Measurements from ENCODE around the gene SMAP1.
A peak's percentile ranks its signal among the peaks of the same experiment; 100 is the strongest.

SMAP1 gene

GRCh38 chr6:70667711-70668498 is at the start of gene SMAP1:
TSS of gene SMAP1 (plus strand) at chr6:70667883. CDS start at chr6:70668024, 141 bp downstream.
- Histone ChIP-seq H3K4me1 (ENCODE audit: control insufficient read depth, insufficient read depth, low read length) (peaks cover 4% of the 10 kb centered on the region), H3K9me3 (ENCODE audit: control insufficient read depth, insufficient read depth, low read depth, low read length) (no peaks in the 10 kb centered on the region), H3K36me3 (ENCODE audit: control insufficient read depth in 2 of 2, insufficient read depth in 1 of 2, low read length in 2 of 2) (peaks cover 0 to 4% of the 10 kb centered on the region in 2 experiments; a peak in 1 of 3 replicates), H3K27ac (ENCODE audit: extremely low read depth, low read depth, low read length) (peak within 1 kb of the TSS; percentile 93), H3K4me3 (ENCODE audit: low read depth, low read length) (peak within 1 kb of the TSS; percentile 93)
- POLR2A ChIA-PET = interaction anchor here (0.5 to 2.3 kb wide), 9 partner anchors 10 to 620 kb away, joined by 3 to 15 read pairs (median 6); partner anchors contain the start of genes FAM135A, OGFRL1 and SDHAF4
- CTCF ChIA-PET = interaction anchor here (0.5 to 3.6 kb wide), 7 partner anchors 10 to 400 kb away, joined by 4 to 32 read pairs (median 5); no protein-coding TSS in a partner anchor
- TF ChIP-seq HOXA7 (CRISPR knock-in tag; IDR thresholded peaks at IDR 0.05; ENCODE audit: borderline replicate concordance) (no peak), ZNF426 (tag by site-specific recombination; IDR thresholded peaks at IDR 0.05) (no peak), RBAK (tag by site-specific recombination; IDR thresholded peaks at IDR 0.05) (no peak), KLF8 (tag by site-specific recombination; IDR thresholded peaks at IDR 0.05) (peak; percentile 40; the same call in 1 of the 2 replicates), ZNF174 (tag by site-specific recombination; IDR thresholded peaks at IDR 0.05) (no peak), ELK4 (IDR thresholded peaks at IDR 0.05; ENCODE audit: borderline replicate concordance, low read depth, low read length) (no peak), PRDM6 (tag by site-specific recombination; IDR thresholded peaks at IDR 0.05) (no peak), ZNF280D (tag by site-specific recombination; IDR thresholded peaks at IDR 0.05) (no peak), ZFP41 (tag by site-specific recombination; IDR thresholded peaks at IDR 0.05; ENCODE audit: borderline replicate concordance) (no peak), ZNF394 (tag by site-specific recombination; IDR thresholded peaks at IDR 0.05; ENCODE audit: borderline replicate concordance) (no peak; the same call in 1 of the 2 replicates), ZNF518A (tag by site-specific recombination; conservative IDR thresholded peaks at IDR 0.05; ENCODE audit: low read depth) (0 out of 2 replicates have a peak, but pooled peaks have one; percentile 9), ZNF362 (tag by site-specific recombination; IDR thresholded peaks at IDR 0.05) (no peak), HIC1 (tag by site-specific recombination; IDR thresholded peaks at IDR 0.05) (peak; percentile 81), MEIS1 (CRISPR knock-in tag; IDR thresholded peaks at IDR 0.05; ENCODE audit: borderline replicate concordance) (0 out of 2 replicates have a peak, but pooled peaks have one; percentile 35), GFI1B (tag by site-specific recombination; IDR thresholded peaks at IDR 0.05) (no peak), ZNF223 (tag by site-specific recombination; IDR thresholded peaks at IDR 0.05) (peak; percentile 59; the same call in 1 of the 2 replicates), ZNF776 (tag by site-specific recombination; IDR thresholded peaks at IDR 0.05; ENCODE audit: borderline replicate concordance) (no peak), ZNF214 (tag by site-specific recombination; IDR thresholded peaks at IDR 0.05; ENCODE audit: borderline replicate concordance) (no peak), ZNF639 (tag by site-specific recombination; IDR thresholded peaks at IDR 0.05) (no peak)
